Upper lobe of right lung (tissue), 1 donor: ENCODE data around the gene CD14. TPM values are rescaled to one million over a fixed set of nuclear protein-coding genes. Genes with fewer than 3 reads are reported as not detected.
"Not testable (repeated sequence)": the region's sequence is repeated elsewhere in the genome, so short reads cannot be mapped to it uniquely, and the experiment has no call there.

Experiments
- ATAC-seq: fragments of 200-7000 bp; cut with Tn5 transposase; one replicate; pipeline ENCODE4 v1.9.1; 2020; ENCODE audit warnings: mild to moderate bottlenecking, moderate library complexity
- DNase-seq: peaks from one replicate; pipeline ENCODE4 v3.0.0-alpha.2; 2020
- H3K27ac ChIP-seq: fragments of 200-600 bp; one replicate; pipeline ENCODE4 v1.8.0; 2022
- H3K27me3 ChIP-seq: fragments of 200-600 bp; one replicate; pipeline ENCODE4 v1.8.0; 2022; ENCODE audit warnings: mild to moderate bottlenecking
- H3K36me3 ChIP-seq: fragments of 200-600 bp; one replicate; pipeline ENCODE4 v1.8.0; 2022
- H3K4me1 ChIP-seq: fragments of 200-600 bp; one replicate; pipeline ENCODE4 v1.8.0; 2022
- H3K4me3 ChIP-seq: fragments of 200-600 bp; one replicate; pipeline ENCODE4 v1.8.0; 2022; ENCODE audit warnings: mild to moderate bottlenecking
- H3K9me3 ChIP-seq: fragments of 200-600 bp; one replicate; pipeline ENCODE4 v1.8.0; 2022
- CTCF ChIP-seq: fragments of 200-600 bp; IDR thresholded peaks from one replicate; pipeline ENCODE4 v1.8.0; 2022; ENCODE audit warnings: antibody characterized with exemption
- intact Hi-C: fragments of 100-400 bp; cut with DNase I; formaldehyde crosslinking; loops from one replicate; pipeline ENCODE4 v1.11.0; 2022
- total RNA-seq: library from RNA; stranded (reverse); fragmentation: NEBNext Ultra II Directional; extraction: Animal tissue kit (Norgen Biotek cat#: 25700); gene quantifications from one replicate; pipeline ENCODE4 v1.2.1, GENCODE V29; 2021
- donor health status: DM: no; HTN: yes; CAD: no; lungs with severe emphysema.

CD14 gene
- total RNA-seq, 1 donor from 2014 or later: 127 TPM

- no peaks in the 10 kb centered on the region for H3K36me3 ChIP-seq
- H3K4me1 ChIP-seq: peaks cover 17% of the 10 kb centered on the region
- no peak overlapping the region for H3K27ac ChIP-seq
- no peaks in the 10 kb centered on the region for H3K9me3 ChIP-seq
- no peak for TF ChIP-seq CTCF
- ATAC-seq (no peak), DNase-seq (no peak)
- H3K4me3 ChIP-seq: no peak overlapping the region
- intact Hi-C loops: no loop called here
- no peaks in the 10 kb centered on the region for H3K27me3 ChIP-seq
Observed at GRCh38 chr5:140628711-140629110, 4.3 kb downstream of the CD14 start.

GRCh38 chr5:140627972-140628371 lies 5.0 kb downstream of the CD14 start:
- Histone ChIP-seq H3K27me3 (no peaks in the 10 kb centered on the region), H3K4me1 (peaks cover 17% of the 10 kb centered on the region), H3K36me3 (no peaks in the 10 kb centered on the region), H3K27ac (no peak overlapping the region), H3K9me3 (no peaks in the 10 kb centered on the region), H3K4me3 (no peak overlapping the region)
- no peak for ATAC-seq
- DNase-seq: no peak
- intact Hi-C loops: no loop called here
- no peak for TF ChIP-seq CTCF

GRCh38 chr5:140624886-140625285 lies 8.1 kb downstream of the CD14 start:
- H3K27ac ChIP-seq, ATAC-seq, H3K27me3 ChIP-seq, intact Hi-C loops, DNase-seq, H3K36me3 ChIP-seq, H3K9me3 ChIP-seq, H3K4me1 ChIP-seq, H3K4me3 ChIP-seq: not testable (repeated sequence)

GRCh38 chr5:140623061-140623460 lies 9.9 kb downstream of the CD14 start:
- H3K4me1 ChIP-seq, ATAC-seq, H3K4me3 ChIP-seq, H3K27ac ChIP-seq, H3K27me3 ChIP-seq, H3K36me3 ChIP-seq, H3K9me3 ChIP-seq, DNase-seq, intact Hi-C loops: not testable (repeated sequence)

GRCh38 chr5:140622301-140622700 lies 10.7 kb downstream of the CD14 start:
- DNase-seq (no peak), ATAC-seq (peak; percentile 41)
- H3K27me3 ChIP-seq: no peaks in the 10 kb centered on the region
- no peak overlapping the region for H3K27ac ChIP-seq
- intact Hi-C loops: no loop called here
- H3K4me3 ChIP-seq: no peak overlapping the region
- H3K9me3 ChIP-seq: no peaks in the 10 kb centered on the region
- peaks cover 3% of the 10 kb centered on the region for H3K4me1 ChIP-seq
- H3K36me3 ChIP-seq: no peaks in the 10 kb centered on the region
- no peak for TF ChIP-seq CTCF

GRCh38 chr5:140611020-140611521 lies 21.9 kb downstream of the CD14 start:
- DNase-seq (no peak), ATAC-seq (no peak)
- Histone ChIP-seq H3K36me3 (no peaks in the 10 kb centered on the region), H3K27ac (peak overlapping the region; percentile 76), H3K27me3 (no peaks in the 10 kb centered on the region), H3K9me3 (no peaks in the 10 kb centered on the region), H3K4me3 (no peak overlapping the region), H3K4me1 (peaks cover 18% of the 10 kb centered on the region)
- intact Hi-C loops: no loop called here
- TF ChIP-seq CTCF: no peak

- intact Hi-C loops: no loop called here
- Histone ChIP-seq H3K9me3 (no peaks in the 10 kb centered on the region), H3K27ac (peak overlapping the region; percentile 76), H3K4me3 (no peak overlapping the region), H3K4me1 (peaks cover 18% of the 10 kb centered on the region), H3K27me3 (no peaks in the 10 kb centered on the region), H3K36me3 (no peaks in the 10 kb centered on the region)
- no peak for TF ChIP-seq CTCF
- DNase-seq: no peak
- peak; percentile 82 for ATAC-seq
Observed at GRCh38 chr5:140609126-140609525, 23.8 kb downstream of the CD14 start.
